ENCODE measurements around the gene TRIP12.
"Not testable (repeated sequence)": the region's sequence is repeated elsewhere in the genome, so short reads cannot be mapped to it uniquely, and the experiment has no call there.

The TRIP12 gene

GRCh38 chr2:229849073-229849472 lies 72.7 kb downstream of the TRIP12 start:
- no peak for TF ChIP-seq CTCF (IDR thresholded peaks at IDR 0.05; ENCODE audit: control extremely low read depth, extremely low read depth, low read depth, missing control alignments)
- ChIA-PET POLR2A (no interaction called here), CTCF (interaction anchor here (2.1 kb wide), 1 partner anchor 12 kb away, joined by 4 read pairs; no protein-coding TSS in a partner anchor)
- DNase-seq (ENCODE audit: extremely low spot score) = no peak

GRCh38 chr2:229843613-229844012 lies 78.2 kb downstream of the TRIP12 start:
- ChIA-PET POLR2A (no interaction called here), CTCF (interaction anchor here (0.8 to 2.3 kb wide), 2 partner anchors 10 to 16 kb away, joined by 3 to 13 read pairs; no protein-coding TSS in a partner anchor)
- DNase-seq (ENCODE audit: extremely low spot score) = no peak
- TF ChIP-seq CTCF (IDR thresholded peaks at IDR 0.05; ENCODE audit: control extremely low read depth, extremely low read depth, low read depth, missing control alignments) = no peak

DNA sequence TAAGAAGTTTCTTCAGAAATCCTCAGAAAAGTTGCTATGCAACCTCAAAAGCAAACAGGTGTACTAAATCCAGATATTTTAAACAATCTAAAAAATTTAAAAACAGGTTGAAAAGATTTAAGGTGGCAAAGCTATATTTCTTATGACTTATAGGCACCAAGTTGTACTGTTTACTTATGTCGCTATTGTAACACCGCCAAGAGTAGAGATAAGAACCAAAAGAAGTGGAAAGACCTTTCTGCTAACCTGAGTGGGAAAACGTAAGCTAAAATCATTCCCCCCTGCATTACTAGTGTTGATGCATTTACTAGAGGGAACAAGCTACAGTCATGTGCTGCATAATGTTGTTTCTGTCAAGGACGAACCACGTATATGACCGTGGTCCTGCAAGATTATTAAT lies 83.1 kb downstream of the TRIP12 start:
- POLR2A ChIA-PET = no interaction called here
- no peak for TF ChIP-seq CTCF (IDR thresholded peaks at IDR 0.05; ENCODE audit: control extremely low read depth, extremely low read depth, low read depth, missing control alignments)
- CTCF ChIA-PET = interaction anchor here (1.3 to 2.9 kb wide), 5 partner anchors 8 to 18 kb away, joined by 3 to 10 read pairs (median 4); no protein-coding TSS in a partner anchor
- DNase-seq (ENCODE audit: extremely low spot score) = no peak

DNA sequence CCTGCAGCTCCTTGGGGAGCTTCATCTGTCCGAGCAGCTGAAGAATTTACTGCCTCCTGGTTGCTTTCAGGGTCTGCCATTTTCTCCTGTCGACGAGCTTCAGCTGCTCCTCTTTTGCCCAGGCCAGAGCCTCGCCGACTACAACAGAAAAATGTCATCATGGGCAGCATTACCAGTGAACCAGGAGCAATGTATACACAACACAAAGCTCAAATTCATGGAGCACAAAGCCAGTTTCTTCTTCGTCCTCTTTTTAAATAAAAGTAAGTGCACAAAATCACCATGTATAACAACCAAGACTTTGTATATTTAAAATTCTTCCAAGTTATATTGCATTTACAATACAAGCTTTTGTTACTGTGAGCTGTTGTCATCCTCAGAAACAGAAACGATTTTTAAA lies 85.0 kb downstream of the TRIP12 start:
- no peak for DNase-seq (ENCODE audit: extremely low spot score)
- CTCF ChIA-PET = interaction anchor here (0.7 to 5.7 kb wide), 7 partner anchors 9 to 323 kb away, joined by 3 to 21 read pairs (median 4); no protein-coding TSS in a partner anchor
- no peak for TF ChIP-seq CTCF (IDR thresholded peaks at IDR 0.05; ENCODE audit: control extremely low read depth, extremely low read depth, low read depth, missing control alignments)
- POLR2A ChIA-PET = no interaction called here

DNA sequence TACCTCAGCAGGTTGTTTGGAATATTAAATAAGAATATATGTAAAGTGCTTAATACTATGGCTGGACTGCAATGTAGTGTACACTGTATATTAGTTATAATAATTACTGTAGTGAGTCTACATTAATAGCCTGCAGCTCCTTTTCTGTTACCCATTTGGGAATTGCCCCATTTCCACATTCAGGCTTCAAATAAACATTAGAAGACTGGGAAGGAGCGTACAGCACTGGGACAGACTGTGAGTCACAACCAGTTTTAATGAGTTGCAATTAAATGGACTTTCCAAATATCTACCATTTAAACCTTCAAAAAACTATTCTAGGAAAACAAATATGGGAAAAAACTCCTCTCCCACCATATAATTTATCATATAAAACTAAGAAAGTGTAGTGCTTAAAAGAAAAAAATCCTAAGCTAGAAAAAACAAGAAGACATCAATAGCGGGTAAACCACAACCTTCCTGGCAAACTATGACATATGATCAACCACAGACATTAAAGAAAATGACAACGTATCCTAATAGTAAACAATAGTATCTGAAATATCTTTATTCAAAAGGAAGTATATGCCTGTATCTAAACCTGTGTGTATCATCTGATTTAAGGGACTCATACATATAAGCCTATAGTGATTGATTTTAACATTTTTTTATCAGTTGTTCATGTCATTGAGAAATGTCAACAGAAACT lies 86.1 kb downstream of the TRIP12 start:
- CTCF ChIA-PET = interaction anchor here (1.2 to 5.7 kb wide), 6 partner anchors 8 to 324 kb away, joined by 4 to 21 read pairs (median 6); no protein-coding TSS in a partner anchor
- POLR2A ChIA-PET = no interaction called here
- no peak for TF ChIP-seq CTCF (IDR thresholded peaks at IDR 0.05; ENCODE audit: control extremely low read depth, extremely low read depth, low read depth, missing control alignments)
- DNase-seq (ENCODE audit: extremely low spot score) = no peak

DNA sequence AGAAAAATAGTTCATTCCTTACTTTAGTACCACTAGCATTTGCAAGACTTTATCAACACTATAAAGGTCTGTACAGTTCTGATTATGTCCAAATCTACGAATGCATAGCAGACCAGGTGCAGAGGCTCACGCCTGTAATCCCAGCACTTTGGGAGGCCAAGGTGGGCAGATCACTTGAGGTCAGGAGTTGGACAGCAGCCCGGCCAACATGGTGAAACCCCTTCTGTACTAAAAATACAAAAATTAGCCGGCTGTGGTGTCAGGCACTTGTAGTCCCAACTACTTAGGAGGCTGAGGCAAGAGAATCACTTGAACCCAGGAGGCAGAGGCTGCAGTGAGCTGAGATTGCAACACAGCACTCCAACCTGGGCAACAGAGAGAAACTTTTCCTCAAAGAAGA lies 87.4 kb downstream of the TRIP12 start:
- DNase-seq (ENCODE audit: extremely low spot score); POLR2A ChIA-PET: not testable (repeated sequence)
- CTCF ChIA-PET = interaction anchor here (0.6 to 5.7 kb wide), 9 partner anchors 10 to 77 kb away, joined by 3 to 21 read pairs (median 4); no protein-coding TSS in a partner anchor

GRCh38 chr2:229832510-229832898 lies 89.3 kb downstream of the TRIP12 start:
- TF ChIP-seq CTCF (IDR thresholded peaks at IDR 0.05; ENCODE audit: control extremely low read depth, extremely low read depth, low read depth, missing control alignments) = no peak
- ChIA-PET CTCF (interaction anchor here (1.3 to 5.7 kb wide), 3 partner anchors 14 to 52 kb away, joined by 3 to 21 read pairs (median 4); no protein-coding TSS in a partner anchor), POLR2A (no interaction called here)
- DNase-seq (ENCODE audit: extremely low spot score) = no peak

Data from GM10248 (cell line).